ENCODE data around the gene UTS2.

UTS2 gene

DNA sequence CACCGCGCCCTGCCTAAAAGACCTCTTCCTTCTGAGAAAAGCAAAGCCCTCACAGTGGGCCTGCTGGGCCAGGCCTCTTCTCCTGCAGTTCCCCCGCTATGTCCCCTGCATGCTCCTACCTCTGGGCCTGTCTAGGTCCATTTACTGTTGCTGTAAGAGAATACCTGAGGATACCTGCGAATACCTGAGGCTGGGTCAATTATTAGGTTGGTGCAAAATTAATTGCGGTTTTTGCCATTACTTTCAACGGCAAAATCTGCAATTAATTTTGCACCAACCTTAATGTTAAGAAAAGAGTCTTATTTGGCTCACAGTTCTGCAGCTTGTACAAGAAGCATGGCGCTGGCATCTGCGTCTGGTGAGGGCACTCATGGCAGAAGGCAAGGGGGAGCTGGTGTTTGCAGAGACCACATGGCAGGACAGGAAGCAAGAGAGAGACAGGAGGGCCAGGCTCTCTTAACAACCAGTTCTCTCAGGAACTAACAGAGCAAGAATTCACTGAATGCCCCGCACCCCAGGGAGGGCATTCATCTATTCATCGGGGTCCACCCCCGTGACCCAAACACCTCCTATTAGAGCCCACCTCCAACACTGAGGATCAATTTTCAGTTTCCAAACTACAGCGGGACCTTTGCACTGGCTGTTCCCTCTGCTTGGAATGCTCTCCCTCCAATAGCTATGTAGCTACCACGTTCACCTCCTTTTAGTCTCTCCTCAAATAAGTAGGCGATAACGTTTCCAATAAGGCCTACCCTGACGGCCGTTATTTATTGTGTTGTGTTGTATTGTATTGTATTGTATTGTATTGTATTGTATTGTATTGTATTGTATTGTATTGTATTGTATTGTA, 9.6 kb upstream of the UTS2 start:
- no peak for DNase-seq

DNA sequence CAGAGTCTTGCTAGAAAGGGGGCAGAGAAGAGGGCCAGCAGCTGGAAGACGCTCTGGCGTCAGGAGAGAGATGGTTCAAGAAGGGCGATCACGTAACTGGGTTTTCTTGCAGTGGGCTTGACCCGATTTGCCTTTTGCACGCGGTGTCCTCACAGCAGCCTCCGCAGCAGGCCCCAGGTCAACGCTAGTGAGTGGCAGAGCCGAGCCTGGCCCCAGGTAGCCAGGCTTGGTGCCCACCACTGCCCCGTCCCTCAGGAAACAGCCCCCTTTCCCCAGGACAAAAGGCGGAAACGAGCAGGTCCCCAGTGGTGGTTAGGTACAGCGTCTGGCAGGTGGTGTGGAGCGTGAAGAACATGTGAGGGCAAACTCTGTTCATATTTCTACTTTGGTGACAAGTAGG, 8.6 kb upstream of the UTS2 start:
- DNase-seq: no peak

DNA sequence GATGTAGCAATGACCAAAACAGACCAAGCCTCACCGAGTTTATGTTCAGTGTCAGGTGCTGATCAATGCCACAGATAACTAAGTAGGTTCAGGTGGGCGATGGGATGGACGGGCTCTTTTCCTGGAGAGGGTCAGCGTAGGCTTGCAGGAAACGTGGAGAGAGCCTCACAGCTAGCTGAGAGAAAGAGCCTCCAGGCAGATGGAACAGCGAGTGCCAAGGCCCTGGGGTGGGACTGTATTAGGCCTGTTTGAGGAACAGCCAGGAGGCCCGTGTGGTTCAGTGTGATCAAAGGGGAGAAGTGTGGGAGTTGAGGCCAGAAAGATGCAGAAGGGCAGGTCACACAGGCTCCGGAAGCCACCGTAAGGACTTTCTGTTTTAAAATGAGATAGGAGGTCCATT, 7.3 kb upstream of the UTS2 start:
- no peak for DNase-seq

DNA sequence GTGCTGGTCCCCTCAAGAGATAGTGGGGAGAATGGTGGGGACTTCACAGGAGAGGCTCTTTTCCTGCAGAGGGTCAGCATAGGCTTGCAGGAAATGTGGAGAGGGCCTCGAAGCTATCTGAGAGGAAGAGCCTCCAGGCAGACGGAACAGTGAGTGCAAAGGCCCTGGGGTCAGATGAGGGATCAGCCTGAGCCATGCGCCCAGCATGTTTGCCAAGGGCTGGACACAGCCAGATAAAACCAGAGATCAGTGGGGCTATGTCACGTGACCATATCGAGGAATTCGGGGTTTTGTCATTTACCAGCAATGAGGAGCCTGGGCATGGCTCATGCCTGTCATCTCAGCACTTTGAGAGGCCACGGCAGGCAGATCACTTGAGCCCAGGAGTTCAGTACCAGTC, 6.5 kb upstream of the UTS2 start:
- no peak for DNase-seq

DNA sequence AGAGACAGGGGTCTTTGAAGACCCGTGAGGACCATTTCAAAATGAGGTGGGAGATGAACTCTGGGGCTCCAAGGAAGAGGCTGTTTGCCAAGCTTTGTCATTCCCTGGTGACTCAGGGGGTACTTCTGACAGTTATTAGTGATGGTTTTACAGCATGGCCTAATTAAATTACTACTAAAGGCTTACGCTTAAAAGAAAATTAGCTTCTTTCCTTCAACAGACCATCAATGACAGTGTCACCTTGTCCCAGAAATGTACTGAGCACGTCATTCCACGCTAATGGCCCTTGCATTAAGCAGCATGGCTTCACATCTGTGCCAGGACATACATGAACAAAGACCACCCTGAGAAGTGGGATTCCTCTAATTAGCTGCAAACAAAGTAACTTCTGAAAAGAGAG, 5.1 kb upstream of the UTS2 start:
- no peak for DNase-seq

DNA sequence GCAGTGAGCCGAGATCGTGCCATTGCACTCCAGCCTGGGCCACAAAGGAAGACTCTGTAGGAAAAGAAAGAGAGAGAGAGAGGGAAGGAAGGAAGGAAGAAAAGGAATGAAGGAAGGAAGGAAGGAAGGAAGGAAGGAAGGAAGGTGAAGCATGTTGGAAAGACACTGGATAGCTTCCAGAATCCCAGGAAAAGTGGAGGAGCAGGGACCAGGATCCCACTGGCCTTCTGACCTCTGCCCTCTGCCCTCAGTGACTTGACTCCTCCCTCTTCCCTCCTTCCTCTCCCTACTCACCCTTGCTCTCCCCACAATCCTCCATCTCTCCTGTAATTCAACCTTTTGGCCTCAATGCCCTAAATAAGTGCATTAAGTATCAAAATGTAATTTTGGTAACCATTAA, 4.1 kb upstream of the UTS2 start:
- DNase-seq: no peak

DNA sequence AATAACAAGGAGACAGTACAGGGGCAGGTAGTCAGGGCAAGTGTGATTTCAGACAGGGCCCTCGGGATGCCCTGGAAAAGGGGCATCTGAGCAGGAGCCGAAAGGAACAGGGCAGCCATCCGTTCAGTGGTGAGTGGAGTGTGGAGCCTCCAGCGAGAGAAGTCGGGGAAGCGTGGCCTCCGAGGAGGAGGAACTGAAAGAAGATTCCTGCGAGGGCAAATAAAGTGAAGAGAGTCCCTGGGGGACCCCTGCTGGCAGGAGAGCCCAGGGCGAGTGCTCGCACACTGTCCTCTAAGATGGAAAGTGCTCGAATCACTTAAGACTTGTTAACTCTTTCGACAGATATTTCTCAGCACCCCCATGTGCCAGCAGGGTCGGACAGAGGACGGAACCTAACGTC, 3.5 kb upstream of the UTS2 start:
- no peak for DNase-seq

DNA sequence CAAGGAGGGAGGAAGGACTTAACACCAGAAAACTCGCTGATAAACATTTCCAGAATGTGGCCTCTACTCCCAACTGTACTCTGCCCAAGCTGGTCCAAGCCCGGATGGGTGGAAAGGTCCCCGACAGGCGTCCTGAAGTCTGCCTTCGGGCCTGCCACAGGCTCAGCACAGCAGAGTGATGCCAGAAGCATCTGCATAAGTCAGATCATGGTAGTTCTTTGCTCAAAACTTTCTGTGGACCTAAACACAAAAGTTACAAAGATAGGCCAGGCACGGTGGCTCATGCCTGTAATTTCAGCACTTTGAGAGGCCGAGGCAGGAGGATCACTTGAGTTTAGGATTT, 790 bp upstream of the UTS2 start:
- no peak for DNase-seq

DNA sequence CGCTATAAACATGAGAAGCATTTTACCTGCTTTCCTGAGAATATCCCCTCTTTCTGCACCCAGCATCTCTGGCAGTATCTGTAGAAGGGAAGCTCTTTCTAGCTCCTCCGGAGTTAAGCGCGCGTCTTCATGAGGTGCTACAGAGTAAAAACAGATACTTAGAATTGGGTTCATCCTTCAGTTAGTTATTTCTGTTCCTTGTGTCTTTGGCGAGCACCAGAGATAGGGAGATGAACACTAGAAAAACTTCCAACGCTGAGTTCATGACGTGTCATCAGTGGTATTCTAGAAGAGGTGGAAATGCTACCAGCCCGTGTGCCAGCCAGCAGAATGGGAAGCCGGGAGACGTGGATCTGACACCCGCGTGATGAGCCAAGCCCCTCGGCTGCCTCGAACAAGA, 2.1 kb downstream of the UTS2 start:
- DNase-seq: no peak

DNA sequence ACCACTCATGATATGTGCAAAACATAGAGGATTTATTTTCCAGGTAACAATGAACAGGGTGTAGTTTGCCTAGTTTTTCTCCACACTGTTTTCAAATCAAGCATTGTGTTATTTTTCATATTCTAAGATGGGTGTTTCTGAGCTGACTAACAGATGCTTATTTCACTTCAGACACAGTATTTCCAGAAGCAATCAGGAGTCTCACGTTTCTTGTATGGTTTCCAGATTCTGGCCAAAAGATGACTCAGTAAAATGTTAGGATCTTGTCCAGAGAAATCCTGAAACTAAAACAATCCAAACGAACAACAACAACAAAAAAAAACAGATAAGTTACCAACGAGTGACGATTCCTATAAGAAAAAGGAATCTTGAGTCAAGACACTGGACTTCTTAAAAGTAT, 5.3 kb downstream of the UTS2 start:
- DNase-seq: no peak

DNA sequence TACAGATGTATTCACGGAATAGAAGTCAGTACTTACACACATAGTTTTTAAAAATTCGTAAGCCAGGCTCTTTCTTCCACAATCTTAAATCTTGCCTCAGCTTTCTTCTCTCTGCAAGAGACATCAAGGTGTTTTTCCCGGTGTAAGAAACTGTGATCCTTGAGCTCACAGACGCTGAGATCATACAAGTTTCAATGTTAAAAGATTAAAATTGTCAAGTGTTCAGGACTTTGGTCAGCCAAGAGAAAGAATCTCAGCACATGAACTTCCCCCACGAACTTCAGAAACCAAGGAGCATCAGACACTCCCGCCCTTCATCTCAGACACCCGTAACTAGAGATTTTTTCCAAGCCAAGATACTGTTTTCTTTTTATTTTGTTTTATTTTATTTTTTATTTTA, 6.2 kb downstream of the UTS2 start:
- DNase-seq: no peak

DNA sequence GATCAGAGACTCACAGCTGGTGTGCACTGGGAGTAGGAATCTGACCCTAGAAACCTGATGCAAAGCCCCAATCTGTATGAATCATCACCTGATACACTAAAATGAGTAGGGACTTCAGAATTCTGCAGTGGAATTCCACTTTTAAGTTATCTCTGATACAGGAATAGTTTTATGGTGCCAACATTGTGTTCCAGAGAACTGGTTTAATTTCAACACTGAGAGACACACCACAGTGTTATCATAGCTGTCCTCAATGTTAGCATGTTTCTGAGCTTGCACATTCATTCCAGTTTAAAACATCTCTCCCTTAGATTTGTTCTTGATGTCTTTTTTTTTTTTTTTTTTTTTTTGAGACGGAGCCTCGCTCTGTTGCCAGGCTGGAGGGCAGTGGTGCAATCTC, 7.1 kb downstream of the UTS2 start:
- no peak for DNase-seq

DNA sequence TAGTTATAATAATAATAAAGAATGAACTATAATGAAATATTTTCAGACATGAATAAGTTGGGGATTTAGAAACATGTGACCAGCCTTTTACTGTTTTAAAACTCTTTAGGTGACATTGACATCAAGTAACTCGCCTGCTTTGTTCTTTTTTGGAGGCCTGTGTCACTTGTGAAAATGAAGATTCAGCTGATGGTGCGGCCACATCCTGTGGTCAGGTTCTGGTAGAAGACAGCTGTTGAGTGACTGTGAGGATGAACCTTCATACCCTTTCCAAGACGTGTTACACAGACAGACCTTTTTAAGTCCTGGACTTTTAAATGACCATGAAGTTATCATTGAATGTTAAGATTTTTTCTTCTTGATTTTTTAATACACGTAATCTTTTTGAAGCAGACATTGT, 10.3 kb downstream of the UTS2 start:
- no peak for DNase-seq

DNA sequence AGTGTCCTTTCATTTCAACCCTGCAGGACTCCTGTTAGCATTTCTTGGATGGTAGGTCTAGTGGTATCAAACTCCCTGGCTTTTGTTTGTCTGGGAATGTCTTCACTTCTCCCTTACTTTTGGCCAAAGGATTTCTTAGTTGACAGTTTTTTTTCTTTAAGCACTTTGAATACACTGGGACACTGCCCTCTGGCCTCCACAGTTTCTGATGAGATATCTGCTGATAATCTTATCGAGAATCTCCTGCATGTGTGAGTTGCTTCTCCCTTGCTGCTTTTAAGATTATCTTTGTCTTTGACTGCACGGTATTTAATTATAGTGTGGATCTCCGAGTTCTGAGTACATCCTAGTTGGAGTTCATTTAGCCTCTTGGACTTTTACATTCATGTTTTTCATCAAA, 13.3 kb downstream of the UTS2 start:
- DNase-seq: no peak

DNA sequence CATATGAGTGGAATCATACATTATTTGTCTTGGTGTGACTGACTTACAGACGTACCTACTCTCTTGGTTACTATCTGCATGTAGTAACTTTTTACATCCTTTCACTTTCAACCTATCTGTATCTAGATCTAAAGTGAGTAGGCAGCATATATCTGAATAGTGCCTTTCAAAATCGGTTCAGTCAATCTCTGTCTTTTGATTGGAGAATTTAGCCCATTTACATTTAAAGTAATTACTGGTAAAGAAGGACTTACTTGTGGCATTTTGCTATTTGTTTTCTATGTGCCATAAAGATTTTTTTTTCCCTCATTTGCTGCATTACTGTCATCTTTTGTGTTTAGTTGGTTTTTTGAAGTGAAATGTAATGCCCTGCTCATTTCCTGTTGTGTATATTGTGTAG, 14.2 kb downstream of the UTS2 start:
- no peak for DNase-seq

DNA sequence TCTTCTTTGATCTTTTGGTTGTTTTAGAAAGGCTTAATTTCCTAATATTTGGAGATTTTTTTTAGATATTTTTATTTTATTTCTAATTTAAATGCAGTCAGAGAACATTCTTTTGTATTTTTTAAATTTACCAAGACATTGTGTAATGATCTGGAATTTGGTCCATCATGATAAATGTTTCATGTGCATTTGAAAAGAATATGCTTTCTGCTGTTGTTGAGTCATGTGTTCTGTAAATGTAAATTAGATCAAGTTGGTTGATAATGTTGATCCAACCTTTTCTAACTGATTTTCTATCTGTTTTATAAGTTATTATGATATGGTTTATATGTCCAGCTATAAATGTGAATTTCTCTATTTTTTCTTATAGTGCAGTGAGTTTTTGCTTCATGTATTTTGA, 19.8 kb downstream of the UTS2 start:
- no peak for DNase-seq

DNA sequence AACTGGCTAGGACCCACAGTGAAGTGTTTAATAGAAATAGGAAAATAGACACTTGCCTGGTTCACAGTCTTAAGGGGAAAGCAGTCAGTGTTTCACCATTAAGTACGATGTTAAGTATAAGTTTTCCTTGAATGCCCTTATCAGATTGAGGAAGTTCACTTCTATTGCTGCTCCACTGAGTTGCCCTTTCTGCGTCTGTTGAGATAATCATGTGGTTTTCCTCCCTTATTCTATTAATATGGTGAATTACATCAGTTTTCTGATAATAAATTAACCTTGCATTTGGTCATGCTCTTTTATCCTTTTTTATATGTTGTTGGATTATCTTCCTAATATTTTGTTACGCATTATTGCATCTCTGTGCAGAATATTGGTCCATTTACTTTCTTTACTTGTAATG, 21.4 kb downstream of the UTS2 start:
- no peak for DNase-seq

DNA sequence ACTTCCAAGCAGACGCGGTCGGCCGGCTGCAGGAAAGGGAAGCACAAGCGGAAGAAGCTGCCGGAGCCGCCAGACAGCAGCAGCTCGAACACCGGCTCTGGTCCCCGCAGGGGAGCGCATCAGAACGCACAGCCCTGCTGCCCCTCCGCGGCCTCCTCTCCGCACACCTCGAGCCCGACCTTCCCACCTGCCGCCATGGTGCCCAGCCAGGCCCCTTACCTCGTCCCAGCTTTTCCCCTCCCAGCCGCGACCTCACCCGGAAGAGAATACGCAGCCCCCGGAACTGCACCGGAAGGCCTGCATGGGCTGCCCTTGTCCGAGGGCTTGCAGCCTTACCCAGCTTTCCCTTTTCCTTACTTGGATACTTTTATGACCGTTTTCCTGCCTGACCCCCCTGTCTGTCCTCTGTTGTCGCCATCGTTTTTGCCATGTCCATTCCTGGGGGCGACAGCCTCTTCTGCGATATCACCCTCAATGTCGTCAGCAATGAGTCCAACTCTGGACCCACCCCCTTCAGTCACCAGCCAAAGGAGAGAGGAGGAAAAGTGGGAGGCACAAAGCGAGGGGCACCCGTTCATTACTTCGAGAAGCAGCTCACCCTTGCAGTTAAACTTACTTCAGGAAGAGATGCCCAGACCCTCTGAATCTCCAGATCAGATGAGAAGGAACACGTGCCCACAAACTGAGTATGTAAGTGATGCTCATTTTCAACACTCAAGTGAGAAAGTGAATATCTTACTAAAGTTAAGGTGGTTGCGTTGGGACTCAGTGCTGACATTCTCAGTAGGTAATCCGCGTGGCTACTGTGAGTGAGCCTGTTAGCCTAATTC, 25.5 kb downstream of the UTS2 start:
- peak; percentile 45 to 47 for DNase-seq

DNA sequence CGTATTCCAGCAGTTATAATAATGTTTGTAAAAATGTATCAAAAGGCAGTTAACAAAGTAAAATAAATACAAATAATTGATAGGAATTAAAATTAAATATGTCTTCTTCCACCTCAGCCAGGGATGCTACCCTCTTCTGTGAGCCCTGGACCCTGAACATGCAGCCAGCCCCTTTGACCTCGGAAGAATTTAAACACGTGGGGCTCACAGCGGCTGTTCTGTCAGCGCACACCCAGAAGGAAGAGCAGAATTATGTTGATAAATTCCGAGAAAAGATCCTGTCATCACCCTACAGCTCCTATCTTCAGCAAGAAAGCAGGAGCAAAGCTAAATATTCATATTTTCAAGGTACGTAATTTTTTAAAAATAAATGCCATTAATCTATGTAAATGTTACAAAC, 26.5 kb downstream of the UTS2 start:
- no peak for DNase-seq

DNA sequence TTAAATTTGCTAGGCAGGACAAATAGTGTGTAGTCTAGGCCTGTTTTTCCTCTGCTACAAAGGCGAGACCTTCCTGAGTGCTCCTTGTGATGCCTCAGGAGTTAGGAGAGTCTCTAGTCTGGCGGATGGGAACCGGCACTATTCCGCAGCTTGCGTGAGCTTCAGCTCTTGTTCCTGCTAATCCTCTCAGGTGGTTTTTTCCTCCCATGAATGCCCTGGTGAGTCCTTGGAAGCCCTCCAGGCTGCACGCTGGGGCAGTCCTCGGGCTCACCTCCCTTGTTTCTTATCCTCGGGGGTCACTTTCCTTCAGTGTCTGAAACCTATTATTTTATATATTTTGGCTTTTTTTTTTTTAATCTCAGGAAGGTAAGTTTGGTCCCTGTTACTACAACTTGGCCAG, 28.2 kb downstream of the UTS2 start:
- DNase-seq: no peak

DNA sequence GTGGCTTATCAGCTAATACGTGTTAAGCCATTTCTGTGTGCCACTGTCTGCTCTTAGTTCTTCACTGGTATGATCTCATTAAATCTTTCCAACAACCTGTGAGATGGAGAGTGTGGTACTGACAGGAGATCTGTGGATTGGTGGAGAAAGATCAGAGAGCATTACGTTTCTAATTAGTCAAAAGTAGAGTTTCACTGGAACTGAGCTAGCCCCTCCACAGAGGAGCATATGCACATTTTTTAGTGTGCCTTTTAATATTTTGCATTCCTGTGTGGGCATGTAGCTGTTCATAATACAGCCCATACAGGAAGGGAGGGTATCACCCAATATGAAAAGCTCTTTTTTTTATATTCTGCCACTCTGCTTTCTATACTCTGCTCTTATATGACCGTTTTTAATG, 31.6 kb downstream of the UTS2 start:
- DNase-seq: no peak

DNA sequence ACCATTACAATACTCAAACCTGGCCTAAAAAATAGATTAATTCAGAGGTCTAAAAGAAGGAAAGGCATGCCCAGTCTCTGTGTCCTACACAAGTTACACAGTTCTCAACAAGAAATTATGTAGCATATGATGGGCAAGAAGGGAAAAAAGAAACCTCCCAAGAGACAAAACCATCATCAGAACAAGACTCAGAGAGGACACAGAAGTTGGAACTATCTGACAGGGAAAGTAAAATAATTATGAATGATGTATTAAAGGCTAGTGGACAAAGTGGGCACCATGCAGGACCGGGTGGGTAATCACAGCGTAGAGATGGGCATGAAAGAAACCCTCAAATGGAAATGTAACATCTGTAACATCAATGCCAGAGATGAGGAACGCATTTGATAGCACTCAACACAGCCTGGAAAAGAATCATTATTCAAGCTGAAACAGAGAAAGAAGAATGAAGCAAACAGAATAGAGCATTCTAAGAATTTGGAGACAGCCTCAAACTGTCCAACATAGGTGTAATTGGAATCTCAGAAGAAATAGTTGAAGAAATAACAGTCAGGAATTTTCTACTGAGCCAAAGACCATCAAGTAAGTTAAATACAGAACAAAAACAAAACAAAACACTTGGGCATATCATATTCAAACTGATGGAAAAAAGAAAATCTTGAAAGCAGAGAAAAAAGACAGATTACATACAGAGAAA, 39.0 kb downstream of the UTS2 start:
- DNase-seq: no peak

DNA sequence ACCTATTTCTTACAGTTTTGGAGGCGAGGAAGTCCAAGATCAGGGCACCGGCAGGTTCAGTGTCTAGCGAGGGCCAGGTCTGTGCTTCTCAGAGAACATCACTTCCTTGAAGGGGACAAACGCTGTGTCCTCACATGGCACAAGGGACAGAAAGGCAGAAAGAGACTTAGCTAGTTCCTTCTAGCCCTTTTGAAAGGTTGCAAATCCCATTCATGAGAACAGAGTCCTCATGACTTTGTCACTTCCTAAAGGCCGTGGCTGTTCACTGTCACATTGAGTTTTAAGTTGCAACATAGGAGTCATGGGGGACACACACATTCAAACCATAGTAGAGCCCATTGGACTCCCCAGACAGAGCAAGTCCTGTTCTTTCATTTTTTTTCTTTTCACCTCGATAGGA, 41.4 kb downstream of the UTS2 start:
- no peak for DNase-seq

DNA sequence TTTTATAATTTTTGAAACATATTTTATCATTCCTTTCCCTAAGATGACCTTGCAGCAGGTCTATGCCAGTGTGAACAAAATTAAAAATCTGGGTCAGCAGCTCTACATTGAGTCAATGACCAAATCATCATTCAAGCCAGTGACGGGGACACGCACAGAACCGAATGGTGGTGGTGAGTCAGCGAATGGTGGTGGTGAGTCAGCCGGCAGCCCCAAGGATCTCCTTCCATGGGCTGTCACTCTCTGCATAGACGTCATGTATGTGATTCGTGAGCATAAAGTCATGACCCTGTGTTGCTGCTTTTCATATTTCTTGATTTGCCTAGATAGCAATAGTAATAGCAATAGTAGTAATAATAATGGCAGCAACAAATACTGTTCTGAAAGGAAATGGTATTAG, 42.5 kb downstream of the UTS2 start:
- peak; percentile 29 to 44 for DNase-seq

Measured in stimulated activated CD4-positive, alpha-beta T cell treated with anti-CD3 and anti-CD28 coated beads, Interleukin-2, amount 100 ng/mL, for 24 hours (primary cell).